HPDE6-E6E7 (cell line): Measurements from ENCODE around the gene HLA-G.
"Not testable (repeated sequence)": the region's sequence is repeated elsewhere in the genome, so short reads cannot be mapped to it uniquely, and the experiment has no call there.

ENCODE experiments used
- DNase-seq: peaks from one replicate; pipeline ENCODE4 v3.0.0; 2011; ENCODE audit warnings: missing footprints; ENCODE audit errors: extremely low spot score

Gene HLA-G

GRCh38 chr6:29827579-29828470 lies at the start of gene HLA-G:
Gene HLA-G, plus strand, starts transcription at chr6:29827825. Its CDS starts 20 bp downstream, at chr6:29827845.
- no peak for DNase-seq

- DNase-seq, result not testable (repeated sequence)
Measured at GRCh38 chr6:29780019-29780698, 47.5 kb upstream of the HLA-G start.

GRCh38 chr6:29789176-29789575 lies 38.4 kb upstream of the HLA-G start:
- no peak for DNase-seq

DNA sequence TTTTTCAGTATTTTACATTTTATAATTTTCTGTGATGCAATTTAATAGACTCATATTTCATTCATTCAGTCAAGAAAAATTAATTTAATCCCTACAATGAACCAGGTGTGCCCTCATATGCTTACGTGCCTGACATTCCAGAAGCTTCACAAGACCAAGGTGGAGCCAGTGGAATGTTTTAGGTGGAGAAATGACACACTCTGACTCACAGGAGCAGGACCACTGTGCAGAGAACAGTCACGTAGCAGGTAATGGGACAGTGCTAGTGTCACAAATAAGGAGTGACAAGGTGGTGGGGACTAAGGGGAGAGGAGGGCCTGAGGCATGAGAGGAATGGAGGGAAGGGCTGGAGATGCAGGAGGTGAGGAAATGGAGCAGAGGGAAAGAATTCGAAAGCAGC lies 37.0 kb upstream of the HLA-G start:
- peak; percentile 66 for DNase-seq

- no peak for DNase-seq
Measured at GRCh38 chr6:29791162-29791561, 36.5 kb upstream of the HLA-G start.

- peak; percentile 19 for DNase-seq
Measured at GRCh38 chr6:29791786-29792122, 35.9 kb upstream of the HLA-G start.

DNA sequence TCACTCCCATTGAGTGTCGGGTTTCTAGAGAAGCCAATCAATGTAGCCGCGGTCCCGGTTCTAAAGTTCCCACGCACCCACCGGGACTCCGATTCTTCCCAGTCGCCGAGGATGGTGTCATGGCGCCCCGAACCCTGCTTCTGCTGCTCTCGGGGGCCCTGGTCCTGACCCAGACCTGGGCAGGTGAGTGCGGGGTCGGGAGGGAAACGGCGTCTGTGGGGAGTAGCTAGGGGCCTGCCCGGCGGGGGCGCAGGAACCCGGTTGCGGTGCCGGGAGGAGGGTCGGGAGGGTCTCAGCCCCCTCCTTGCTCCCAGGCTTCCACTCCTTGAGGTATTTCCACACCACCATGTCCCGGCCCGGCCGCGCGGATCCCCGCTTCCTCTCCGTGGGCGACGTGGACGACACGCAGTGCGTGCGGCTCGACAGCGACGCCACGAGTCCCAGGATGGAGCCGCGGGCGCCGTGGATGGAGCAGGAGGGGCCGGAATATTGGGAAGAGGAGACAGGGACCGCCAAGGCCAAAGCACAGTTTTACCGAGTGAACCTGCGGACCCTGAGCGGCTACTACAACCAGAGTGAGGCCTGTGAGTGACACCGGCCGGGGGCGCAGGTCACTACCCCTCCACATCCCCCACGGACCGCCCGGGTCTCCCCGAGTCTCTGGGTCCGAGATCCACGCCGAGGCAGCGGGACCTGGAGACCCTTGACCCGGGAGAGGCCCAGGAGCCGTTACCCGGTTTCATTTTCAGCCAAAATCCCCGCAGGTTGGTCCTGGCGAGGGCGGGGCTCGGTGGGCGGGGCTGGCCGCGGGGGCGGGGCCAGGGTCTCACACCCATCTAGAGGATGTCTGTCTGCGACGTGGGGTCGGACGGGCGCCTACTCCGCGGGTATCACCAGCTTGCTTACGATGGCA lies 35.2 kb upstream of the HLA-G start:
- peak; percentile 31 for DNase-seq

DNA sequence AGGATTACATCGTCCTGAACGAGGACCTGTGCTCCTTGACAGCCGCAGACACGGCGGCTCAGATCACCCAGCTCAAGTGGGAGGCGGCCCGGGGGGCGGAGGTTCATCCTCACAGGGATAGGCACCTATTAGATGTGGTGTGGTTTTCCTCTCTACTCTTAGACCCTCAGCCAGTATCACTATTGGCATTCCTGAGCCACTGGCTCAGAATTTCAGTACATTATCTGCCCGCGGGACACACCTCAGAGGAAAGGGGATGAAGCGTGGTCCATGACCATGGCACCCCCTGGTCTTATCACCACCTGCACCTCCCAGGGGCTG lies 34.6 kb upstream of the HLA-G start:
- peak; percentile 13 for DNase-seq

DNA sequence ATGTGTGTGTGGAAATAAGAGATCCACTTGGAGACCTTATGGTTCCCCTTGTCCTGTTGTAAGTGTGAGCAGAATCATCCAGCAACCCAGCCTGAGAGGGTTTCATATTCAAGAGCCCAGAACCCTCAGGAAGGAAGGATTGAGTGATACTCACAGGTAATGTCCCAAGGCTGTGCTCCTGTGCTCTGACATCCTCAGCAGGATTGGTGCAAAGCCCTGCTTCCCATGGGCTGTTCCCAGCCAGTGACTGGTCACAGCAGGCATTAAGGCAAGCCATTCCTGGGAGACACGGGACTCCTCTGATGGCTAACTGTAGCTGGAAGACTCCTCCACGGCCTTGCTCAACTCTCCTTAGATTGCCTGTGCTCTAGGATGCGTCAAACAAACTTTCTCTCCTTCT lies 33.8 kb upstream of the HLA-G start:
- DNase-seq, result no peak

DNA sequence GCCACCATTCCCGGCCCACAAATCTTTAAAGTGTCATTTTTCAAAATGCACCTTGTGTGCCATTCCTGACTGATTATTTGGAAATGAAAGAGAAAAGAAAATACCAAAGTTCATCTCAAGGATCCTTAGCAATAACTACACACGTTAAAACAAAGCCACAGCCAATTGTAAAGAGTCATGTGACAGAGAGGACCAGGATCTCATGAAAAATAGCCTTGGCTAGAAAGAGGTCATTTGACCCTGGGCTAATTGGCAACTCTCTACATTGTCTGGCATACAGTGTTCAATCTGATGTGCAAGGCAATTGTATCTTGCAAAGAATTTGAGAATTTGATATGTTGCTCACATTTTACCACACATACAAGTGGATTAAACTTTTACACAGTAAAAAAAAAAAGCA lies 31.6 kb upstream of the HLA-G start:
- no peak for DNase-seq

DNA sequence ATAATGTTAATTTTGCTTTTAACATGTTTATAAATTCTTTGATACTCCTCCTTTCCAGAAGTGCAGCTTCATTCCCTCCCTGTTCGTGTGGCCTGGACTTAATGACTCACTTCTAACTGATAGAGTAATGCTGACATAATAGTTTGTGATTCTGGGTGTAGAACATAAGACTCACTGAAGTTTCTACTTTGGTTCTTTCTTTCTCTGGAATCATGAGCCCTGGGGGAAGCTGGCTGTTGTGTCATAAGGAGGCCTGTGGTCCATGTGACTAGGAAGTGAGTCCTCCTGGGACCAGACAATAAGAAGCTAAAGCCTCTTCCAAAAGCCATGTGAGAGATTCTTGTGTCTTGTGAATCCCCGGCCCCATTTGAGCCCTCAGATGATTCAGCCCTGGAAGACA lies 30.5 kb upstream of the HLA-G start:
- peak; percentile 32 for DNase-seq

- DNase-seq, result no peak
Measured at GRCh38 chr6:29797966-29798365, 29.7 kb upstream of the HLA-G start.

- no peak for DNase-seq
Measured at GRCh38 chr6:29800254-29800653, 27.4 kb upstream of the HLA-G start.

GRCh38 chr6:29806387-29806786 lies 21.2 kb upstream of the HLA-G start:
- DNase-seq, result no peak

GRCh38 chr6:29809249-29809648 lies 18.4 kb upstream of the HLA-G start:
- no peak for DNase-seq

GRCh38 chr6:29810371-29810770 lies 17.3 kb upstream of the HLA-G start:
- DNase-seq, result no peak

- no peak for DNase-seq
Measured at GRCh38 chr6:29811377-29811776, 16.2 kb upstream of the HLA-G start.

GRCh38 chr6:29813066-29813465 lies 14.6 kb upstream of the HLA-G start:
- DNase-seq, result no peak

GRCh38 chr6:29813809-29814208 lies 13.8 kb upstream of the HLA-G start:
- DNase-seq, result peak; percentile 50

DNA sequence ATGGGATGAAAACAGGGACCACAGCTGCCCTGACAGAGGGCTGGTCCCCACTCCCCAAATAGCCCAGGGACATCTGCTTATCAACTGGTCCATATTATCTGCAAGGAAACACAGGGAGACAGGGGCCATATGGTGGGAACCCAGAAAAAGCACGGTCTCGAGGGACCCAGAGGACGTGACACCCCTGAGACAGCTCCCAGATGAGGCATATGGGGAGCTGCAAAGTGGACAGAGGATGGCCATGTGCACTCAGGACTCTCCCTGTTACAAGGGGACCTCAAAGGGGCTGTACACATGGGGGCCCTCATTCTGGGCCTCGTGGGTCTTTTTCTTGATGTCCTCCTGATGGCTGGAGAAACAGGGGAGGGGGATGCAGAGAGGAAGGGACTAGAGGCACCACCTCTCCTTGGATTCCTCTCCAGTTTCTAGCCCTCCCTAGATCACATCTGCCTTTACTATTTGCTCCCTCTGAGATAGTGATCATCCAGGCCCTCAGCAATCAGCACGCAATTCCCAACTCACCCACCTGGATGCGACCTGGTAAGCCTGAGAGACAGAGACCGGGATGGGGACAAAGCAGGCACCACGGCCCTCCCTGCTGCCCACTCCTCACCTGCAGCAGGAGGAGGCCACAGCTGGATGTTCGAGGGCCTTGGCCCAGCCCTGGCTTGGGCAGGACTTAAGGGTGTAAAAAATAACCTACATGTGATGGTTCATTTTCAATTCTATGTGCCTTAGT lies 13.1 kb upstream of the HLA-G start:
- DNase-seq, result no peak

GRCh38 chr6:29815118-29815750 lies 12.4 kb upstream of the HLA-G start:
- no peak for DNase-seq
